ENCODE measurements around the gene SH3RF3. TPM values are rescaled to one million over a fixed set of nuclear protein-coding genes. Genes with fewer than 3 reads are reported as not detected.

Gene SH3RF3
- total RNA-seq, 2 donors from 2014 or later, result 1.5 to 1.8 TPM

GRCh38 chr2:109368798-109369197 is 239.8 kb downstream of the SH3RF3 start:
- Histone ChIP-seq H3K36me3 (ENCODE audit: control insufficient read depth, insufficient read depth, low read length) (no peaks in the 10 kb centered on the region), H3K4me1 (ENCODE audit: control insufficient read depth, insufficient read depth, low read length) (no peaks in the 10 kb centered on the region), H3K27ac (ENCODE audit: low read depth, low read length) (no peak overlapping the region), H3K4me3 (ENCODE audit: low read length) (no peak overlapping the region), H3K9ac (ENCODE audit: extremely low read depth, low read length, poor library complexity, severe bottlenecking) (no peak overlapping the region), H3K27me3 (ENCODE audit: control insufficient read depth, insufficient read depth, low read length, poor library complexity, severe bottlenecking) (no peaks in the 10 kb centered on the region), H3K9me3 (ENCODE audit: control insufficient read depth, low read length) (no peaks in the 10 kb centered on the region)
- DNase-seq, result peak; percentile 35
- Mint-ChIP-seq H3K36me3 (ENCODE audit: low read depth) (no peaks in the 10 kb centered on the region), H3K27me3 (ENCODE audit: insufficient read depth) (no peaks in the 10 kb centered on the region), H3K27ac (no peak overlapping the region), H3K9me3 (no peaks in the 10 kb centered on the region), H3K4me3 (no peak overlapping the region), H3K4me1 (no peaks in the 10 kb centered on the region)
- TF ChIP-seq, protein P1, sequence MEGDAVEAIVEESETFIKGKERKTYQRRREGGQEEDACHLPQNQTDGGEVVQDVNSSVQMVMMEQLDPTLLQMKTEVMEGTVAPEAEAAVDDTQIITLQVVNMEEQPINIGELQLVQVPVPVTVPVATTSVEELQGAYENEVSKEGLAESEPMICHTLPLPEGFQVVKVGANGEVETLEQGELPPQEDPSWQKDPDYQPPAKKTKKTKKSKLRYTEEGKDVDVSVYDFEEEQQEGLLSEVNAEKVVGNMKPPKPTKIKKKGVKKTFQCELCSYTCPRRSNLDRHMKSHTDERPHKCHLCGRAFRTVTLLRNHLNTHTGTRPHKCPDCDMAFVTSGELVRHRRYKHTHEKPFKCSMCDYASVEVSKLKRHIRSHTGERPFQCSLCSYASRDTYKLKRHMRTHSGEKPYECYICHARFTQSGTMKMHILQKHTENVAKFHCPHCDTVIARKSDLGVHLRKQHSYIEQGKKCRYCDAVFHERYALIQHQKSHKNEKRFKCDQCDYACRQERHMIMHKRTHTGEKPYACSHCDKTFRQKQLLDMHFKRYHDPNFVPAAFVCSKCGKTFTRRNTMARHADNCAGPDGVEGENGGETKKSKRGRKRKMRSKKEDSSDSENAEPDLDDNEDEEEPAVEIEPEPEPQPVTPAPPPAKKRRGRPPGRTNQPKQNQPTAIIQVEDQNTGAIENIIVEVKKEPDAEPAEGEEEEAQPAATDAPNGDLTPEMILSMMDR (conservative IDR thresholded peaks at IDR 0.05), result no peak
- WGBS, 2 experiments (ENCODE audit: insufficient coverage in 1 of 2, insufficient read length in 1 of 2), result 81 to 88% methylated on average over 8 to 10 of the region's 10 CpGs

DNA sequence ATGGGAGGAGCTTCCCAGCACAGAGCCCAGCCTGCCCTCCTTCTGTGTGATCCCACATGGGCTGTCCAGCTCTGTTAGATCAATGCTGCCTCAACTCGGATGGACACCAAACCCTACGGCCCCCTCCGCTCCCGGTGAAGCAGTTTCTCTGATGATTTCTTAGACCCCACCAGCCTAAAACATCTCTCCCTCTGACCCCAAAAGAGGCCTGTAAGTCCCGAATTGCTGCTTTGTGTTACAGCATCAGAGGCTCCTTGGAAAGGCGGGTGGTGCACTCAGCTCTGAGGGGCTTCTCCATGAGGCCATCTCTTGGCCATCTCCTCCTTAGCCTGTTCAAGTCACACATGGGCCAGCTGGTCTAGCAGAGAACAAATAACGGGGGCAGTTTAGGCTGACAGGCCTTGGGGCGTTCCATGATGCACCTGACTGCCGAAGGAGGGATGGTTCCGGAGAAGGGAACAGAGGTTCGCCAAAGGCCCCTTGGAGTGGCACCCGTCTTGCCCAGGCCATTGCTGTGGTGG is 240.7 kb downstream of the SH3RF3 start:
- Mint-ChIP-seq H3K36me3 (ENCODE audit: low read depth) (no peaks in the 10 kb centered on the region), H3K27ac (no peak overlapping the region), H3K9me3 (no peaks in the 10 kb centered on the region), H3K4me1 (no peaks in the 10 kb centered on the region), H3K27me3 (ENCODE audit: insufficient read depth) (no peaks in the 10 kb centered on the region), H3K4me3 (no peak overlapping the region)
- Histone ChIP-seq H3K4me3 (ENCODE audit: low read length) (no peak overlapping the region), H3K9me3 (ENCODE audit: control insufficient read depth, low read length) (no peaks in the 10 kb centered on the region), H3K27me3 (ENCODE audit: control insufficient read depth, insufficient read depth, low read length, poor library complexity, severe bottlenecking) (no peaks in the 10 kb centered on the region), H3K4me1 (ENCODE audit: control insufficient read depth, insufficient read depth, low read length) (no peaks in the 10 kb centered on the region), H3K9ac (ENCODE audit: extremely low read depth, low read length, poor library complexity, severe bottlenecking) (no peak overlapping the region), H3K36me3 (ENCODE audit: control insufficient read depth, insufficient read depth, low read length) (no peaks in the 10 kb centered on the region), H3K27ac (ENCODE audit: low read depth, low read length) (no peak overlapping the region)
- TF ChIP-seq, protein P1 (conservative IDR thresholded peaks at IDR 0.05), result no peak
- WGBS, 2 experiments (ENCODE audit: insufficient coverage in 1 of 2, insufficient read length in 1 of 2), result 91 to 97% methylated on average over 8 to 12 of the region's 12 CpGs
- DNase-seq, result peak; percentile 22

GRCh38 chr2:109370399-109371035 is 241.5 kb downstream of the SH3RF3 start:
- H3K4me1 Mint-ChIP-seq, result no peaks in the 10 kb centered on the region
- H3K27ac Mint-ChIP-seq, result no peak overlapping the region
- Histone ChIP-seq H3K36me3 (ENCODE audit: control insufficient read depth, insufficient read depth, low read length) (no peaks in the 10 kb centered on the region), H3K9me3 (ENCODE audit: control insufficient read depth, low read length) (no peaks in the 10 kb centered on the region), H3K27me3 (ENCODE audit: control insufficient read depth, insufficient read depth, low read length, poor library complexity, severe bottlenecking) (no peaks in the 10 kb centered on the region), H3K4me1 (ENCODE audit: control insufficient read depth, insufficient read depth, low read length) (no peaks in the 10 kb centered on the region), H3K4me3 (ENCODE audit: low read length) (no peak overlapping the region), H3K9ac (ENCODE audit: extremely low read depth, low read length, poor library complexity, severe bottlenecking) (no peak overlapping the region), H3K27ac (ENCODE audit: low read depth, low read length) (no peak overlapping the region)
- H3K36me3 Mint-ChIP-seq (ENCODE audit: low read depth), result no peaks in the 10 kb centered on the region
- WGBS, 2 experiments (ENCODE audit: insufficient coverage in 1 of 2, insufficient read length in 1 of 2), result 80 to 87% methylated on average over 11 to 13 of the region's 13 CpGs
- no peak overlapping the region for H3K4me3 Mint-ChIP-seq
- no peaks in the 10 kb centered on the region for H3K27me3 Mint-ChIP-seq (ENCODE audit: insufficient read depth)
- TF ChIP-seq, protein P1 (conservative IDR thresholded peaks at IDR 0.05), result no peak
- H3K9me3 Mint-ChIP-seq, result no peaks in the 10 kb centered on the region
- no peak for DNase-seq
